Right forelimb (tissue), 1 donor: ENCODE data around the gene DCDC1.

Experiments
- DNase-seq: peaks from one replicate; pipeline ENCODE4 v3.0.0-alpha.2; 2018

DCDC1 gene

GRCh38 chr11:31102316-31102715 is 267.2 kb downstream of the DCDC1 start:
- no peak for DNase-seq

- DNase-seq = no peak
These were observed 273.2 kb downstream of the DCDC1 start for GRCh38 chr11:31096191-31096805.

- DNase-seq = no peak
These were observed 276.9 kb downstream of the DCDC1 start for GRCh38 chr11:31092638-31093037.

- no peak for DNase-seq
These were observed 280.4 kb downstream of the DCDC1 start for GRCh38 chr11:31089117-31089516.

- no peak for DNase-seq
These were observed 299.9 kb downstream of the DCDC1 start for GRCh38 chr11:31069447-31070205.

GRCh38 chr11:31060880-31061279 is 308.7 kb downstream of the DCDC1 start:
- DNase-seq = no peak

- DNase-seq = no peak
These were observed 310.0 kb downstream of the DCDC1 start for GRCh38 chr11:31059529-31059928.

GRCh38 chr11:31050061-31050765 is 319.3 kb downstream of the DCDC1 start:
- DNase-seq = no peak

GRCh38 chr11:31045335-31045734 is 324.2 kb downstream of the DCDC1 start:
- no peak for DNase-seq

- DNase-seq = no peak
These were observed 339.3 kb downstream of the DCDC1 start for GRCh38 chr11:31030138-31030792.

GRCh38 chr11:31026315-31026714 is 343.2 kb downstream of the DCDC1 start:
- no peak for DNase-seq

GRCh38 chr11:31022080-31022479 is 347.5 kb downstream of the DCDC1 start:
- DNase-seq = no peak

- DNase-seq = no peak
These were observed 349.8 kb downstream of the DCDC1 start for GRCh38 chr11:31019786-31020185.

- no peak for DNase-seq
These were observed 364.3 kb downstream of the DCDC1 start for GRCh38 chr11:31005202-31005601.

GRCh38 chr11:31001427-31001826 is 368.1 kb downstream of the DCDC1 start:
- no peak for DNase-seq

- no peak for DNase-seq
These were observed 369.2 kb downstream of the DCDC1 start for GRCh38 chr11:31000381-31000780.

GRCh38 chr11:30992513-30992849 is 377.1 kb downstream of the DCDC1 start:
- DNase-seq = no peak

GRCh38 chr11:30991802-30992512 is 377.6 kb downstream of the DCDC1 start:
- no peak for DNase-seq

- DNase-seq = no peak
These were observed 378.2 kb downstream of the DCDC1 start for GRCh38 chr11:30991376-30991775.

- no peak for DNase-seq
These were observed 378.8 kb downstream of the DCDC1 start for GRCh38 chr11:30990625-30991296.

- DNase-seq = no peak
These were observed 381.7 kb downstream of the DCDC1 start for GRCh38 chr11:30987819-30988218.

GRCh38 chr11:30985536-30985935 is 384.0 kb downstream of the DCDC1 start:
- no peak for DNase-seq
